Eye (tissue), 1 donor: Measurements from ENCODE around the gene TEAD1.
A peak's percentile ranks its signal among the peaks of the same experiment; 100 is the strongest.

ENCODE experiments used
- DNase-seq: peaks from one replicate; pipeline ENCODE4 v3.0.0-alpha.2; 2015

TEAD1 gene

GRCh38 chr11:12673924-12674570, at the start of gene TEAD1:
TEAD1 (plus strand) TSS chr11:12674421.
- peak; percentile 98 for DNase-seq

- DNase-seq: no peak
Measured at GRCh38 chr11:12624595-12624994, 49.6 kb upstream of the TEAD1 start.

- DNase-seq: no peak
Measured at GRCh38 chr11:12625438-12626071, 48.7 kb upstream of the TEAD1 start.

- DNase-seq: no peak
Measured at GRCh38 chr11:12626616-12627015, 47.6 kb upstream of the TEAD1 start.

- no peak for DNase-seq
Measured at GRCh38 chr11:12628314-12628713, 45.9 kb upstream of the TEAD1 start.

- no peak for DNase-seq
Measured at GRCh38 chr11:12629601-12630313, 44.5 kb upstream of the TEAD1 start.

- peak; percentile 43 for DNase-seq
Measured at GRCh38 chr11:12631651-12632050, 42.6 kb upstream of the TEAD1 start.

GRCh38 chr11:12634329-12634728, 39.9 kb upstream of the TEAD1 start:
- DNase-seq: no peak

GRCh38 chr11:12636871-12637410, 37.3 kb upstream of the TEAD1 start:
- no peak for DNase-seq

GRCh38 chr11:12639388-12639787, 34.8 kb upstream of the TEAD1 start:
- DNase-seq: no peak

- DNase-seq: no peak
Measured at GRCh38 chr11:12640355-12640754, 33.9 kb upstream of the TEAD1 start.

GRCh38 chr11:12640926-12641849, 33.0 kb upstream of the TEAD1 start:
- DNase-seq: no peak

GRCh38 chr11:12642040-12642439, 32.2 kb upstream of the TEAD1 start:
- DNase-seq: no peak

- no peak for DNase-seq
Measured at GRCh38 chr11:12642806-12643428, 31.3 kb upstream of the TEAD1 start.

GRCh38 chr11:12646478-12646877, 27.7 kb upstream of the TEAD1 start:
- no peak for DNase-seq

- DNase-seq: no peak
Measured at GRCh38 chr11:12653729-12654128, 20.5 kb upstream of the TEAD1 start.

GRCh38 chr11:12655842-12656241, 18.4 kb upstream of the TEAD1 start:
- no peak for DNase-seq

GRCh38 chr11:12657336-12657735, 16.9 kb upstream of the TEAD1 start:
- DNase-seq: no peak

- DNase-seq: no peak
Measured at GRCh38 chr11:12657981-12658380, 16.2 kb upstream of the TEAD1 start.

- no peak for DNase-seq
Measured at GRCh38 chr11:12662101-12662689, 12.0 kb upstream of the TEAD1 start.

- no peak for DNase-seq
Measured at GRCh38 chr11:12664385-12664784, 9.8 kb upstream of the TEAD1 start.

- DNase-seq: no peak
Measured at GRCh38 chr11:12666915-12667314, 7.3 kb upstream of the TEAD1 start.
